Urothelium cell line (cell line): ENCODE results near the gene PRKX.
A peak's percentile ranks its signal among the peaks of the same experiment; 100 is the strongest.
"Not testable (repeated sequence)": the region's sequence is repeated elsewhere in the genome, so short reads cannot be mapped to it uniquely, and the experiment has no call there.

Experiments used
- DNase-seq: peaks from one replicate; pipeline ENCODE4 v3.0.0; 2011; ENCODE audit warnings: low spot score, mixed read lengths
- FAIRE-seq: peaks from 2 replicates; lab custom pipeline; 2011; peaks lifted over from hg19 to GRCh38; lab: Jason Lieb, UNC

The PRKX gene

GRCh38 chrX:3713225-3713936, at the start of gene PRKX:
Gene PRKX (minus strand): TSS chrX:3713649. CDS start chrX:3713253, 396 bp downstream.
- no peak for FAIRE-seq

GRCh38 chrX:3763111-3763510, 49.7 kb upstream of the PRKX start:
- FAIRE-seq (no peak), DNase-seq (no peak)

More at GRCh38 chrX:3713225-3713936, at the start of gene PRKX:
- DNase-seq: peak; percentile 60

GRCh38 chrX:3757510-3758025, 44.1 kb upstream of the PRKX start:
- DNase-seq: no peak
- no peak for FAIRE-seq

GRCh38 chrX:3748052-3748559, 34.7 kb upstream of the PRKX start:
- DNase-seq: no peak
- no peak for FAIRE-seq

- no peak for DNase-seq
- no peak for FAIRE-seq
These were observed 30.5 kb upstream of the PRKX start for GRCh38 chrX:3743801-3744439.

GRCh38 chrX:3740946-3741345, 27.5 kb upstream of the PRKX start:
- not testable (repeated sequence) for DNase-seq, FAIRE-seq

GRCh38 chrX:3738509-3738908, 25.1 kb upstream of the PRKX start:
- FAIRE-seq: no peak
- no peak for DNase-seq

- not testable (repeated sequence) for FAIRE-seq, DNase-seq
These were observed 23.1 kb upstream of the PRKX start for GRCh38 chrX:3736536-3736935.

GRCh38 chrX:3735891-3736290, 22.4 kb upstream of the PRKX start:
- DNase-seq, FAIRE-seq: not testable (repeated sequence)

GRCh38 chrX:3734456-3734855, 21.0 kb upstream of the PRKX start:
- FAIRE-seq, DNase-seq: not testable (repeated sequence)

GRCh38 chrX:3733043-3733430, 19.6 kb upstream of the PRKX start:
- FAIRE-seq: no peak
- no peak for DNase-seq

GRCh38 chrX:3732326-3733042, 19.0 kb upstream of the PRKX start:
- not testable (repeated sequence) for DNase-seq, FAIRE-seq

GRCh38 chrX:3728454-3728853, 15.0 kb upstream of the PRKX start:
- no peak for FAIRE-seq
- DNase-seq: no peak

GRCh38 chrX:3723460-3723859, 10.0 kb upstream of the PRKX start:
- not testable (repeated sequence) for FAIRE-seq, DNase-seq

GRCh38 chrX:3717742-3718420, 4.4 kb upstream of the PRKX start:
- no peak for DNase-seq
- no peak for FAIRE-seq

- DNase-seq (no peak), FAIRE-seq (no peak)
These were observed 2.5 kb upstream of the PRKX start for GRCh38 chrX:3715921-3716320.

- FAIRE-seq, DNase-seq: not testable (repeated sequence)
These were observed 1.4 kb upstream of the PRKX start for GRCh38 chrX:3714706-3715479.

- FAIRE-seq: no peak
These were observed 537 bp upstream of the PRKX start for GRCh38 chrX:3713937-3714434.

GRCh38 chrX:3712870-3713224, 602 bp downstream of the PRKX start:
- no peak for DNase-seq
- no peak for FAIRE-seq

More at GRCh38 chrX:3713937-3714434, 537 bp upstream of the PRKX start:
- no peak for DNase-seq
